NCI-H2081 (cell line): ENCODE data around the gene TMEM238L.
"Not testable (repeated sequence)": the region's sequence is repeated elsewhere in the genome, so short reads cannot be mapped to it uniquely, and the experiment has no call there.

Experiments used
- DNase-seq, 2 experiments: peaks; one replicate each; lab custom pipeline; 2025; lab: John Stamatoyannopoulos, UW

Gene TMEM238L, protein sequence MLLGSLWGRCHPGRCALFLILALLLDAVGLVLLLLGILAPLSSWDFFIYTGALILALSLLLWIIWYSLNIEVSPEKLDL

DNA sequence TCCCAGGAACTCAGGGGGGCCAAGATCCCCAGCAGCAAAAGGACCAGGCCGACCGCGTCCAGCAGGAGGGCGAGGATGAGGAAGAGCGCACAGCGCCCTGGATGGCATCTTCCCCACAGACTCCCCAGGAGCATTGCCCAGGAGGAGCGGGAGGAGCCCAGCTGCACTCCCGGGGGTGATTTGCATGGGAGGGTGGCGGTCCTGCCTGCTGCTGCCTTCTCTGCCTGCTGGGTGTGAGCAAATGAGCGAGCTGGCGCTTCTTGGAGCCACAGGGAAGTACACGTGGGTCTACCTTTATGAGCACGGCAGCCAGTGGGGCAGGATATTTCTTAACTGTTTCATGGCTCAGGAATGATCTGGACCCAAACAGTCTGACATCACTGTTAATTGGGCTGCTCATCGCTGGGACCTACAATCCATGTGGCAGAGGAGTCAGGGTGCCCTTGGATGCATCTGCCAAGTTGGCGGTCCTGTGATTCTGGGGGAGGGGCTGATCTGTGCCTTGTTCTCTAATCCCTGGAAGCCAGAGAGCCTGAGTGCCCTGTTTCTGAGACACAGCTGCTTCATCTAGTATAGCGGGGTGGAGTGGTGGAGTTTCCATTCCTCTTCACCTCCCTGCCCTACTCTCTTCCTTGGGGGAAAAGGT, at the start of gene TMEM238L:
TSS of gene TMEM238L (minus strand) at position 270 of the 646 bp plus-strand sequence. CDS start at position 134, 136 bp downstream.
- no peak for DNase-seq

- DNase-seq = not testable (repeated sequence)
Observed at GRCh38 chr17:10846636-10847035, 42.7 kb upstream of the TMEM238L start.

- DNase-seq = no peak
Observed at GRCh38 chr17:10845388-10845751, 41.5 kb upstream of the TMEM238L start.

- peak in 1 of 2 experiments; percentile 17 for DNase-seq
Observed at GRCh38 chr17:10844621-10845387, 40.9 kb upstream of the TMEM238L start.

- DNase-seq = no peak
Observed at GRCh38 chr17:10843811-10844210, 39.9 kb upstream of the TMEM238L start.

- no peak for DNase-seq
Observed at GRCh38 chr17:10842658-10843057, 38.8 kb upstream of the TMEM238L start.

DNA sequence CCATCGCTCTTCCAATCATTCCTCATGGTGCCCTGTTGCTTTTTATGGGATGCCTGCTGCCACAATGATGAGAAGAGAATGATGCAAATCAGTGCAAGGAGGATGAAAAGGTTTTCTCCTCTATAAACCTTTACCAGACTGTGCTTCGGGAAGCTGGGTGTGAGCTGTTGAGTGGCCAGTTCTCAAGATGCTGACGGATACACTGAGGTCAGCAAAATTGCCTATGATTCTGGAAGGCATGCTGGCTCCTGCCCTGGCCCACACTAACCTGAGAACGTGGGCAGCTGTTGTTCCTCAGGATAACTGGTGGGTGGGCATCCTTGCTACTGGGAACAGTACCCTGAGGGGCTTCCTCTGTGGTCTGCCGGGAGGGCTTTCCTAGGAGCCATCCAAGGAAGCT, 34.8 kb upstream of the TMEM238L start:
- no peak for DNase-seq

GRCh38 chr17:10837921-10838320, 34.0 kb upstream of the TMEM238L start, which contains the start of gene PIRT:
Gene PIRT, minus strand, starts transcription at chr17:10838087. Its CDS starts 12,442 bp downstream, at chr17:10825645.
- DNase-seq = no peak

- DNase-seq = no peak
Observed at GRCh38 chr17:10836966-10837590, 33.2 kb upstream of the TMEM238L start.

DNA sequence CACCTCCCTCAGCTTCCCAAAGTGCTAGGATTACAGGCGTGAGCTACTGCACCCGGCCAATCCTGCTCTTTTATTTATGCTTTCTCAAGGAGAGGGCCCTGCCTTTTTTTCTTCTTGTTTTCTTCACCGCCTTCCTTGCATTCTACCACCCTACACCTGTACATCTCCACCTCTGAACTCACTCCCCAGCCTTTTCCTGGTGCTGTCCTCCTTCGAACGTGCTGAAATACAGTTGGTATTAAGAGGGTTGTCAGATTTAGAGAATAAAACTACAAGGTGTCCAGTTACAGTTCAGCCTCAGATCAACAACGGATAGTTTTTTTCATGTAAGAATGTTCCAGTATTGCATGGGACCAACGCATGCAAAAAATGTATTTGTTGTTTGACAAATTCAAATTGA, 32.2 kb upstream of the TMEM238L start:
- DNase-seq = no peak

DNA sequence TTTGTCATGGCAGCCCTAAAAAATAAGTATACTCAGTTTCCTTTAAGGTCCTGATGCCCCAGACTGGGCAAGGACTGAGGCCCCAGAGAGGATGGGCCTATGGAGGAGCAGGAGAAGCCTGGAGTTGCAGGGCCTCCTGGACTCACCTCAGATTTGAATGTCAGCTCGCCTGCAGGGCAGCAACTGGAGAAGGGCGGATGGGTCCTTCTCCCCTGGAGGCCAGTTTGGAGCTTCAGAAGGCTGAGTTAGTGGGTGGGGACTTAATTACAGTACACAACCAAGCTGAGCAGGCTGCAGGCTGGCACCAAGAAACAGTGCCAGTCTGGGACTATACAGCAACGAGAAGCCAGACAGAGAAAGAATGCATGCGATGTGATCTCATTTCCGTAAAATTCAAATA, 27.8 kb upstream of the TMEM238L start:
- DNase-seq = no peak

DNA sequence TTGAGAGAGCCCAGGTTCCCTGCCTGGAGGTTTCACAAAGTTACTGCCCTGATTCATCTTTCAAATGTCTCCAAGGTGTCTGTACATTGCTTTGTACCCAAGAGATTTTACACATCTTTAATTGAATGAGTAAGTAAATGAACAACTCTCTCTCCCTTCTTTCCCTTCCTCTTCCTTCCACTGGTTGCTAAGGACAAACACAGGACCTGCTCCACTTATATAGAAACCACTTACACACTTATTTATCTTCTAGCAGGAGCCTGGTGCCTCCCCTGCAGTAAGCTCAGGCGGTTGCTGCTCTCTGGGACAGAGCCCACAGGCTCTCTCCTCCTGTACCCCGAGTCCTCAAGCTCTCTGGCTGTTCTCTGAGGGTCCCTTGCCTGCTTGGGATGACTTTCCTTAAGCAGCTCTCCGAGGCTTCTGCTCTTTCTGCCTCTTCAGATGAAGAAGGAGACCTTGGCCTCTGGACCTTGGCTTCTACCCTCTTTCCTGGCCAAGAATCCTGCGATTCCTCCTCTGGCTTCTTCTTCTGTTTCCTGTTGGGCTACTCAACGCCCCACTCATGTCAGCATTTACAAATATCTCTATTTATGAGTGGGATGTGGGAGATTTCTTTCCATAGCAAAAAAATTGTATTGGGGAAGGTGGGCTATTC, 24.1 kb upstream of the TMEM238L start:
- no peak for DNase-seq

DNA sequence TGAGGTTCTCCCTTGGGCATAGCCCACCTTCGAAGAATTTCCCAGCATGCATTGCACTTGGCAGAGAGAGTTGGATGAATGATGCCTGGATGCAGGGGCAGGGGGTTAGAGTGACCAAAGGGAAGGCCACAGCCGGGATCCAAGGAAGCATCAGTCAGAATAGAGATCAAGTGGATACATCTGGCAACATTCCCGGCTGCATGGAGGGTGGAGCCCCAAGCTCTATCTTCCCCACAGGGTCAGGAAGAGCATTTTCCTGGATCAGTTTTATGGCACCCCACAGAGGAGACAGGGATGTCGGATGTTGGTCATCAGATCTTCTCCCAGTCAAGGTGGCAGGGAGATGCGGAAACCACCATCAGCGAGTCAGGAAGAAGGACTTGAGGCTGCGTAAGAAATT, 21.0 kb upstream of the TMEM238L start:
- no peak for DNase-seq

DNA sequence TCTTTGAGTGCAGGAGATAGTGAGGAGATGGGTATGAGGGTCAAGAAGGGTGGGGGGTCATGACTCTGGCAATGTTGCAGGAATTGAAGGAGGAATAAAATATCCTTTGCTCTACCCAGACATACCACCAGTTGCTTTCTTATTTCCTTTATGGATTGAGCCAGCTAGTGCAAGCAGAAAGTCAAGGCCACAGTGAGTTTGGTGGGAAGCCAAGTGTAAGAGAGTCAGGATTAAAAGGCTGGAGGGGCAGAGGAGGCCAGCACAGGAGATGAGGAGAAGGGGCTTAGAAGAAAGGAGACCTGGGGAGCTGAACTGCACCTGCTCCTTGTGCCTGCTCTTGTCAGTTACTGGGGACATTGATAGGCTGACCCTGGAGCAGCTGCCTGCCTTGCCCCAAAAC, 17.9 kb upstream of the TMEM238L start:
- DNase-seq = no peak

DNA sequence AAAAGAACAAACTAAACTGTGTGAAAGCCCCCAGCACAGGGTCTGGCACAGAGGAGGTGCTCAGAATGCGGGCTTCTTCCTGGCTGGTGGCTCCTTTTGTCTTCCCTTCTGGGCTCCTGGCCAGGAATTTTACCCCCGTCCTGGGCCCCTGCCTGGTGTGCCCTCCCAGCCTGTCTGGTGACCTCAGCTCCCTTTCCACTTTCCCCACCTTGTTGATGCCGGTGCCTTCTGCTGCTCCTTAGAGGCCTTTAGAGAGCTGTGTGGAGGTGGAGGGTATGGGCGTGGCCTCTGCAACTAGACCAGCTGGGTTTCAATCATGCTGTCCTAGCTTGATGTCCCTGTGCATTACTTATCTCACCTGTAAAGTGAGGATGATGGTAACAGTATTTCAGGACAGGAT, 17.2 kb upstream of the TMEM238L start:
- no peak for DNase-seq

- no peak for DNase-seq
Observed at GRCh38 chr17:10815319-10815718, 11.4 kb upstream of the TMEM238L start.

DNA sequence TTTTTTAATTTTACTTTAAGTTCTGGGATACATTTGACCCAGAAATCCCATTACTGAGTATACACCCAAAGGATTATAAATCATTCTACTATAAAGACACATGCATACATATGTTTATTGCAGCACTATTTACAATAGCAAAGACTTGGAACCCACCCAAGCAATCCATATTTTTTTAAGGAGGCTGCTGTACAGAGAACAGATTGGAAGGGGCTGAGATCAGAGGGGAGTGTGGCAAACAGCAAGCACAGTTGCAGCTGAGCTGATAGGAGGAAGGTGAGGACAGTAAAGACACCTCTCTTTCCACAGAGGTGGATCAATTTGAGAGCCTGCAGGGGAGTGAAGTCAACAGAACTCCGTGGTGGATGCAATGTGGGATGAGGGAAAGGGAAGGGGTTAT, 10.2 kb upstream of the TMEM238L start:
- DNase-seq = no peak

DNA sequence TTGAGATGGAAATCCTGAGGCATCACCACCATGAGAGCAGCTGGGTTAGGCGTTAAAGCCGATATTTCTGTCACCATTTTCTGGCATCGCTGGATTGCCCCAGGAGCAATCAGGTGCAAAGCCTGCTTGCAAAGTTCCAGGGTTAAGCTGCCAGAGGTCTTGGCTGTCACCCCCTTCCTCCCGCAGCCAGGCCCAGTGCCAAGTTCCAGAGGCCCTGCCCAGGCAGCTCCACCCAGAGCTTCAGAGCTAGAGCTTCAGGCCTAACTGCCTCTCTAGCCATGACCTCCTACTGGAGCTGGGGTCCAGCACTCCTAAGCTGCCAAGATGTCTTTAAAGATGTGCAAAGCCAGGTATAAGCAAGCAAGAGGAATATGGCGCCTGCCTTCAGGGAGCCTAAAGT, 8.8 kb upstream of the TMEM238L start:
- DNase-seq = no peak

DNA sequence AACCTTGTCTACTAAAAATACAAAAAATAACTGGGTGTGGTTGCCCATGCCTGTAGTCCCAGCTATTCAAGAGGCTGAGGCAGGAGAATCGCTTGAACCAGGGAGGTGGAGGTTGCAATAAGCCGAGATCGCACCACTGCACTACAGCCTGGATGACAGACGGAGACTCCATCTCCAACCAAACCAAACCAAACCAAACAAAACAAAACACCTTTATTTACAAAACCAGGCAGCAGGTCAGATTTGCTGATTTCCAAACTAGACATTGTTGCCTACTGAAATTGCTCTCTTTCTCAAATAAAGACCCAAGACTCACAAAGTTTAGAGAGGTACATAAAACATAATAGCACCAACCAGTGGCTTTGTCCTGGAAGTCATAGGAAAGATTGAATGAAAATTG, 5.7 kb upstream of the TMEM238L start:
- DNase-seq = no peak

GRCh38 chr17:10807704-10808128, 3.8 kb upstream of the TMEM238L start:
- no peak for DNase-seq

- DNase-seq = no peak
Observed at GRCh38 chr17:10806545-10807262, 2.8 kb upstream of the TMEM238L start.

DNA sequence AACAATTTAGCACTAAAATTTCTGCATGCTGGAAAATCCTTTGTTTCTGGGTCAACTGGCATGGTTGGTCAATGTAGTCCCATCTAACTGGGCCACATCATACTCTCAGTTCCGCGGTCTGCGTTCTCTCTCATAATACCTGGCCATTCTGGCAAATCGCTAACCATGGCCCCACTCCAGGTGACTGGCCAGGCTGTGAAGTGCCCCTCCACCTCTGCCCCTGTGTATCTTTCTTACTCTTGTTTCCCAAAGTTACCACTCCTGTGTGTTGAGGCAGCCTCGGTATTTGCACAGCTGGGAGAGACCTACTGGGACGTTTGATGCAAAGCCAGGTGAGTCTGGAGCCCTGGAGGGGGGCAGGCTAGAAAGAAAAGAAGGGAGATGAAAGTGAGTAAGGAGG, 2.0 kb upstream of the TMEM238L start:
- no peak for DNase-seq
